GM12891 (cell line): ENCODE results near the gene EPAS1.
A peak's percentile ranks its signal among the peaks of the same experiment; 100 is the strongest.

Experiments used
- POLR2A ChIP-seq: IDR thresholded peaks from 2 replicates; pipeline ENCODE4 v1.6.1; 2011; ENCODE audit warnings: low read depth, low read length, control low read depth
- POU2F2 ChIP-seq: IDR thresholded peaks from 2 replicates; pipeline ENCODE4 v1.6.1; 2011; ENCODE audit warnings: low read depth, mild to moderate bottlenecking, control low read depth, low read length, moderate library complexity
- SPI1 ChIP-seq: IDR thresholded peaks from 2 replicates; pipeline ENCODE4 v1.6.1; 2011; ENCODE audit warnings: low read depth, low read length, control low read depth
- TAF1 ChIP-seq: IDR thresholded peaks from 2 replicates; pipeline ENCODE4 v1.6.1; 2011; ENCODE audit warnings: low read depth, low read length, control low read depth

DNA sequence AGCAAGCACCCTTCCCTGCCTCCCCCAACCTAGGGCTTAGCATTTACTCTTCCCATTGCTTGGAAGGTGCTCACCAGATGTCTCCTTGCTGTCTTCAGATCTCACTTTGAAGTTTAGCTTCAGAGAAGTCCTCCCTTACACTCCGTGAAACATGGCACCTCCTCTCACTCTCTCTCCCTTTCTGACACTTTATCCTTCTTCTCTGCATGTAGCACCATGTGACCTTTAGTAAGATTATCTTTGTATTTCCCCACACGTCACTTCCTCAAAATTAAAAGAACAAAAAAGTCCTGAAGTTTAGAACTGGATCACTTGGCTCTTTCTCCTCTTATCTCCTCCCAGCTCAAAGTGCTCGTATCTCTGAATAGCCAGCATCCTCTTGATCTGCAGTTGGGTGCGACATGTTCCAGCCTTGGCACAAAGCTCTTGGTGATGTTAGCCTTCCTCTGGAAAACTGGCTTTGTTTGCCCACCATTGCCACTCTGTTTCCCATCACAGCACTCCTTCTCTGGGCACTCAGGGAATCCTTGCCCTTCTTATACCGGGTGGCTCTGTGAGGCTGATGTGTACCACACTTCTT is 40.6 kb upstream of the EPAS1 start:
- TF ChIP-seq POLR2A: no peak
- TF ChIP-seq TAF1: no peak
- TF ChIP-seq POU2F2: no peak
- TF ChIP-seq SPI1: 0 out of 2 replicates have a peak, but pooled peaks have one; percentile 4
